NCI-H1417 (cell line): Measurements from ENCODE around the gene IFNA21.
"Not testable (repeated sequence)": the region's sequence is repeated elsewhere in the genome, so short reads cannot be mapped to it uniquely, and the experiment has no call there.

Experiments
- DNase-seq, 3 experiments: peaks; one replicate each; lab custom pipeline; 2025; lab: John Stamatoyannopoulos, UW

IFNA21 gene

DNA sequence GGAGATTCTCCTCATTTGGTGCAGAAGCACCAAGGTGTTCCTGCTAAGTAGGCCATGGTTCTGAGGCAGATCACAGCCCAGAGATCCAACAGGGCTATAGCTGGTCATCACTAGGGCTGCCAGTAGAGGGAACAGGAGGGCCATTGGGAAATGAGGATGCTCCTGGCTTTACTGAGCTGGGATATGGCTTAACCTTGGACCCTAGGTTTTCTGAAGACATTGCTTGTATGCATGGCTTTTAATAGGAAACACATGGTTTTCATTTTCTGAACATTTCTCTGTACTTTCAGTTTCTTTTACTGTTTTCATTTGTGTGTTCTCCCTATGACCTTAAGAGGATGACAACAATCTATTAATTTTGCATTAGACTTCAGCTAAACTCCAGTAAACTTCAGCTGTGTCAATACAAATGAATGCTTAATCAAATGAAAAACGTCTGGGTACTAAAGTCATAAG is 25.0 kb downstream of the IFNA21 start, which contains the start of gene IFNW1:
Gene IFNW1 (minus strand): TSS at position 406 of the 456 bp plus-strand sequence. CDS start 262 bp downstream, at position 144.
- no peak for DNase-seq

- no peak for DNase-seq
These were observed 29.4 kb downstream of the IFNA21 start for GRCh38 chr9:21137020-21137419.

DNA sequence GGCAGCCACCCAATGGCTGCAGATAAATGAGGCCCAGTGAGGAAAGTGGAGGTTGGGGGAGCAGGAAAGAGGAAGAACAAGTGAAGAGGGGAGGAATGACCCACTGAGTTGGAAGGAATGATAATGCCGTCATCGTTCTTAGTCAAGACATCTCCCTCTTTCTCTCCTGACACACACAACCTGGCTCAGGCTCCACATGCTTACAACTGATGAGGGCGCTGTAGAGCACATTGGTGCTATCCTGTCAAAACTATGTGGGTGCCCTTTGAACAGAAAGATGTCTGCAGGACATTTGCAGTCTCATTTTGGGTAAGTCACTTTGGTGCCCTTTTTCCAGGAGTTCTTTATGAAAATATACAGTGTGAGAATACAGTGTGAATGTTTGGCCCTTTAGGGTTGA is 30.7 kb downstream of the IFNA21 start:
- DNase-seq: no peak

GRCh38 chr9:21128186-21128585 is 38.3 kb downstream of the IFNA21 start:
- DNase-seq: not testable (repeated sequence)

- DNase-seq: no peak
These were observed 44.7 kb downstream of the IFNA21 start for GRCh38 chr9:21121595-21122251.

DNA sequence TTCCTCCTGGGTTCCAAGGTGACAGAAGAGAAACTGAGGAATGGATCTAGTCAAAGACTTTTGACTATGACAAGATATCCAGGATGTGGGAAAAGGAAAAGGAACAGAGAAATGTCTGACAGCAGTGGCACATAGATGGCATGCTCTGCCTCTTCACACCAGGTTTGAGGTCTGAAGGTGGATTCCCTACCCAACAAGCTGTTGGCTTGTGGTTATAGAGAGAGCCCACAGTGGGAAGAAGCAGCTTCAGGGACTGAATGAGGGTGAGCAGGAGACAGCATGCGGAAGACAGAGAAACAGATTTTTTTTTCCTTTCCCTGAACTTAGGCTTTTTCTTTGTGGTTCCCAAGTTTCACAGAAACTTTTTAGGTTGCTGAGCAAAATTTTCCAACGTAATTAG is 45.4 kb downstream of the IFNA21 start:
- DNase-seq: no peak

- DNase-seq: no peak
These were observed 47.2 kb downstream of the IFNA21 start for GRCh38 chr9:21119093-21119770.
